Neural crest cell (in vitro differentiated cells): ENCODE measurements around the gene ZNF888. TPM values are rescaled to one million over a fixed set of nuclear protein-coding genes. Genes with fewer than 3 reads are reported as not detected.
"Not testable (repeated sequence)": the region's sequence is repeated elsewhere in the genome, so short reads cannot be mapped to it uniquely, and the experiment has no call there.

ENCODE experiments used
- DNase-seq: peaks from one replicate; pipeline ENCODE4 v3.0.0; 2021; ENCODE audit warnings: low read depth, mixed read lengths, low spot score
- H3K27ac Mint-ChIP-seq: one replicate; pipeline ENCODE4 v1.8.0; 2021; ENCODE audit warnings: mild to moderate bottlenecking, mixed read lengths; ENCODE audit not compliant: unreplicated experiment
- H3K27me3 Mint-ChIP-seq: 2 replicates; pipeline ENCODE4 v1.8.0; 2021; ENCODE audit warnings: low read depth, mild to moderate bottlenecking, mixed read lengths
- H3K36me3 Mint-ChIP-seq: 2 replicates; pipeline ENCODE4 v1.8.0; 2021; ENCODE audit warnings: low read depth, mild to moderate bottlenecking, mixed read lengths
- H3K4me1 Mint-ChIP-seq: 2 replicates; pipeline ENCODE4 v1.8.0; 2021; ENCODE audit warnings: mixed read lengths
- H3K4me3 Mint-ChIP-seq: one replicate; pipeline ENCODE4 v1.8.0; 2021; ENCODE audit warnings: mild to moderate bottlenecking, mixed read lengths
- H3K9me3 Mint-ChIP-seq: 2 replicates; pipeline ENCODE4 v1.8.0; 2021; ENCODE audit warnings: mixed read lengths
- total RNA-seq: library from RNA; stranded (reverse); gene quantifications from 2 replicates; pipeline ENCODE4 v1.2.1, GENCODE V29; 2021
- TF ChIP-seq, protein P1 (sequence below): fragments of 200-600 bp; sonication (generic); conservative IDR thresholded peaks from 2 replicates; pipeline ENCODE4 v1.5.0; 2021; ENCODE audit warnings: antibody characterized with exemption, mild to moderate bottlenecking

Gene ZNF888
- total RNA-seq, 1 donor from 2014 or later: 8.2 TPM

GRCh38 chr19:52910648-52911047, 12.6 kb downstream of the ZNF888 start:
- Mint-ChIP-seq H3K4me3 (no peak overlapping the region), H3K4me1 (no peaks in the 10 kb centered on the region), H3K27ac (no peak overlapping the region), H3K27me3 (no peaks in the 10 kb centered on the region), H3K36me3 (peaks cover 40% of the 10 kb centered on the region), H3K9me3 (peaks cover 2% of the 10 kb centered on the region)
- TF ChIP-seq, protein P1, sequence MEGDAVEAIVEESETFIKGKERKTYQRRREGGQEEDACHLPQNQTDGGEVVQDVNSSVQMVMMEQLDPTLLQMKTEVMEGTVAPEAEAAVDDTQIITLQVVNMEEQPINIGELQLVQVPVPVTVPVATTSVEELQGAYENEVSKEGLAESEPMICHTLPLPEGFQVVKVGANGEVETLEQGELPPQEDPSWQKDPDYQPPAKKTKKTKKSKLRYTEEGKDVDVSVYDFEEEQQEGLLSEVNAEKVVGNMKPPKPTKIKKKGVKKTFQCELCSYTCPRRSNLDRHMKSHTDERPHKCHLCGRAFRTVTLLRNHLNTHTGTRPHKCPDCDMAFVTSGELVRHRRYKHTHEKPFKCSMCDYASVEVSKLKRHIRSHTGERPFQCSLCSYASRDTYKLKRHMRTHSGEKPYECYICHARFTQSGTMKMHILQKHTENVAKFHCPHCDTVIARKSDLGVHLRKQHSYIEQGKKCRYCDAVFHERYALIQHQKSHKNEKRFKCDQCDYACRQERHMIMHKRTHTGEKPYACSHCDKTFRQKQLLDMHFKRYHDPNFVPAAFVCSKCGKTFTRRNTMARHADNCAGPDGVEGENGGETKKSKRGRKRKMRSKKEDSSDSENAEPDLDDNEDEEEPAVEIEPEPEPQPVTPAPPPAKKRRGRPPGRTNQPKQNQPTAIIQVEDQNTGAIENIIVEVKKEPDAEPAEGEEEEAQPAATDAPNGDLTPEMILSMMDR: no peak
- no peak for DNase-seq

DNA sequence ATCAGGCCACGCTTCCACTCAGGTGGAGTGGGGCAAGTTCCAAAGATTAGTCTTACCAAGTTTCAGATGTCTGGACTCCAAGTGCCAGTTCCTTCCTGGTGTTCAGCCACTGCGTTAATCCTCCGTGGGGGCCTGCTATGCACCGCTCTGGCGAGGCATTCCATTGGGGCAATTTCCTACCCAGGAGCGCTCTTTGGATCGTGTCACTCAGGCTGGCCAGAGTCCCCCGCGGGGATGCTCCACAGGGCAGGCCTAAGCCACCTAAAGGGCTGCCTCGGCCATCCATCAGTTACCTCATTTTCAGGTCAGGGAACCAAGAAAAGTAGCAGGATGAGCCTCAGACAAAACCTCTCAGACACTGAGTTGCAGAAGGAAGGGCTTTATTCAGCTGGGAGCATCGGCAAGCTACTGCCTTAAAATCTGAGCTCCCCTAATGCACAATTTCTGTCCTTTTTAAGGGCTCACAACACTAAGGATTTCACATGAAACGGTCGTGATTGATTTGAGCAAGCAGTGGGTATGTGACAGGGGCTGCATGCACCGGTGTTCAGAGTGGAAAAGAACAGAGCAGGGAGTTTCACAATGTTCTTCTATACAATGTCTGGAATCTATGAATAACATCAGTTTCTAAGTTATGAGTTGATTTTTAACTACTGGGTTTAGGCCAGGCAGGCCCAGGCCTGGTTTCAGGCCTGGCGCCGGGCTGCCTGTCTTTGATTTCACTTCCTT, 19.0 kb downstream of the ZNF888 start:
- not testable (repeated sequence) for DNase-seq, H3K9me3 Mint-ChIP-seq, H3K27me3 Mint-ChIP-seq, H3K4me1 Mint-ChIP-seq, H3K4me3 Mint-ChIP-seq, H3K27ac Mint-ChIP-seq
- peaks cover 30% of the 10 kb centered on the region for H3K36me3 Mint-ChIP-seq

DNA sequence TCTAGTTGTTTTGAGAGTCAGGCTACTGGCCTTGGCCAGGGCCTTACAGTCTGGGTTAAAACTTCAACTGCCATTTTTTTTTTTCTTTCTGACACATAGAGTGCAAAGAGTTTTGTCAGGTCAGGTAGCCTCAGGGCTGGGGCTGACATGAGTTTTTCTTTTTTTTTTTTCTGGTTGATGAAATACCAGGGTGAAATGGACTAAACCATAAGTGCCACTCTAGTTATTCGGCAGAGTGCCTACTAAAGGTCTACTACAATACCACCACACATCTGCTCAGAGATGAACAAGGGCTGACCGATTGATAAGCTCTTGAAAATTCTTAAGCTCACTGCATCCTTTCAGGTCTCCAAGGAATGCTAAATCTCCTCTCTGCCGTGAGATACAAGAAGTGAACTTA, 21.4 kb downstream of the ZNF888 start:
- TF ChIP-seq, protein P1: no peak
- no peak for DNase-seq
- Mint-ChIP-seq H3K4me3 (no peak overlapping the region), H3K27ac (no peak overlapping the region), H3K27me3 (no peaks in the 10 kb centered on the region), H3K4me1 (peaks cover 24% of the 10 kb centered on the region), H3K9me3 (peaks cover 2% of the 10 kb centered on the region), H3K36me3 (peaks cover 17% of the 10 kb centered on the region)

GRCh38 chr19:52898596-52898995, 24.6 kb downstream of the ZNF888 start:
- Mint-ChIP-seq H3K4me1 (peaks cover 38% of the 10 kb centered on the region), H3K27ac (peak overlapping the region; percentile 99), H3K4me3 (peak overlapping the region; percentile 98)
- H3K36me3 Mint-ChIP-seq, DNase-seq, H3K27me3 Mint-ChIP-seq, H3K9me3 Mint-ChIP-seq: not testable (repeated sequence)

GRCh38 chr19:52898101-52898500, 25.1 kb downstream of the ZNF888 start:
- Mint-ChIP-seq H3K9me3 (no peaks in the 10 kb centered on the region), H3K4me3 (peak overlapping the region; percentile 98), H3K4me1 (peaks cover 38% of the 10 kb centered on the region), H3K36me3 (peaks cover 7% of the 10 kb centered on the region), H3K27ac (peak overlapping the region; percentile 99), H3K27me3 (no peaks in the 10 kb centered on the region)
- TF ChIP-seq, protein P1: no peak
- peak; percentile 23 for DNase-seq

DNA sequence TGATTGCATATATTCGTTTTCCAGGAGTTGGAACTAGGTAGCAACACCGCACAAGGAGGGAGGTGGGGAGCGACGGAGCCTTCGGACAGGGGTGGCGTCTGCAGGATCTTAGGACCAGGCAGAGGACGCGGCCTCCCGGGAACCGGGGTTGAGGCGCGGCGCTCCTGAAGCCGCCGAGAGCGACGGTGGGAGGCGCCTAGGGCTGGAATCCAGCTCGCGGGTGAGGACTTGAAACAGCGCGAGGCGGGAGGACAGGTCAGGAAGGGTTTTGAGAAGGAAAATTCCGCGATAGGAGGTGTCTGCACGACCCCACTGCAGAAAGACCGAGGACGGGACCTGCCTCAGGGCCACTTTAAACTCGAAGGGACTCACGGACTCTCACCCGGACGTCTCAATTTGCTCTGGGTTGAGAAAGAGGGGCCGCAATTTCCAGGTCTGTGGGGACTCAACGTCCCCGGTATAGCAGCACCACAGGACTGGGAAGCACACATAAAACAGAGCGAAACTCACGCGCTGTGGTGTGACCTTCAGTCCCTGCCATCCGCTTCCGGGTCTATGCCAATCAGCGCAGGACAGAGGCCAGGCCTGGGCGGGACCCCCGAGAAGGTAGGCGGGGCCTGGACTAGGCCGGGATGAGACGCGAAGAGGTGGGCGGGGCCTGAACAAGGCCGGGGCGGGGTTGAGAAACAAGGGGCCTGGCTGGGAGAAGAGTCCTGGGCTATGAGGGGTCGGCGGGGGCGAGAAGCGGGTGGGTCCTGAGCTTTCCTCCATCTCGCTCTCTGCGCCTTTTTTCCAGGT, 25.9 kb downstream of the ZNF888 start, which contains the start of gene ZNF320:
Gene ZNF320 (minus strand): TSS at position 498 of the 798 bp plus-strand sequence. CDS start 7,380 bp downstream, outside the sequence.
- Mint-ChIP-seq H3K9me3 (no peaks in the 10 kb centered on the region), H3K4me3 (peak within 1 kb of the TSS; percentile 98), H3K27me3 (no peaks in the 10 kb centered on the region), H3K36me3 (peaks cover 7% of the 10 kb centered on the region), H3K27ac (peak within 1 kb of the TSS; percentile 99), H3K4me1 (peaks cover 44% of the 10 kb centered on the region)
- TF ChIP-seq, protein P1: no peak
- DNase-seq: peak; percentile 98
